HepG2 (cell line): ENCODE data around the gene CARMIL1. TPM values are rescaled to one million over a fixed set of nuclear protein-coding genes. Genes with fewer than 3 reads are reported as not detected.
A peak's percentile ranks its signal among the peaks of the same experiment; 100 is the strongest.

Experiments used
- ARHGAP35 ChIP-seq: sonication (generic); formaldehyde crosslinking; IDR thresholded peaks from 2 replicates; pipeline ENCODE4 v1.9.0; 2022; ENCODE audit warnings: mild to moderate bottlenecking, inconsistent platforms, moderate library complexity, missing genetic modification reagents, borderline replicate concordance
- ARID4A ChIP-seq: sonication (generic); formaldehyde crosslinking; IDR thresholded peaks from 2 replicates; pipeline ENCODE4 v1.5.0; 2020; ENCODE audit warnings: mild to moderate bottlenecking, missing genetic modification reagents, borderline replicate concordance
- CBFB ChIP-seq: sonication (generic); formaldehyde crosslinking; IDR thresholded peaks from 2 replicates; pipeline ENCODE4 v1.4.0; 2020; ENCODE audit warnings: missing genetic modification reagents
- GPN1 ChIP-seq: sonication (generic); formaldehyde crosslinking; IDR thresholded peaks from 2 replicates; pipeline ENCODE4 v1.5.1; 2020; ENCODE audit warnings: missing genetic modification reagents, borderline replicate concordance
- KLF13 ChIP-seq: sonication (generic); formaldehyde crosslinking; IDR thresholded peaks from 2 replicates; pipeline ENCODE4 v1.4.0; 2020; ENCODE audit warnings: mild to moderate bottlenecking, missing genetic modification reagents
- MAZ ChIP-seq, 2 experiments: sonication (generic) in 1 of 2; formaldehyde crosslinking in 1 of 2; IDR thresholded peaks; 2 replicates each; pipeline versions ENCODE4 v1.5.0 to v1.6.1; 2012 to 2020; ENCODE audit warnings: low read depth in 2 of 2, mild to moderate bottlenecking in 2 of 2, borderline replicate concordance in 1 of 2, improper control_type of control experiment in 1 of 2, low read length in 1 of 2, missing genetic modification reagents in 1 of 2, moderate library complexity in 1 of 2
- MTF1 ChIP-seq: sonication (generic); formaldehyde crosslinking; IDR thresholded peaks from 2 replicates; pipeline ENCODE4 v1.5.0; 2020; ENCODE audit warnings: missing genetic modification reagents
- NFATC3 ChIP-seq: sonication (generic); formaldehyde crosslinking; IDR thresholded peaks from 2 replicates; pipeline ENCODE4 v1.5.1; 2020; ENCODE audit warnings: mild to moderate bottlenecking, missing genetic modification reagents
- NFRKB ChIP-seq: fragments of 450-650 bp; IDR thresholded peaks from 2 replicates; pipeline ENCODE4 v1.6.1; 2017
- SNAPC4 ChIP-seq: sonication (generic); formaldehyde crosslinking; IDR thresholded peaks from 2 replicates; pipeline ENCODE4 v1.4.0; 2020; ENCODE audit warnings: mild to moderate bottlenecking, missing genetic modification reagents
- ZFP36 ChIP-seq: fragments of 150-350 bp; IDR thresholded peaks from 2 replicates; pipeline ENCODE4 v1.6.1; 2018; ENCODE audit warnings: borderline replicate concordance, low read length, low read depth; ENCODE audit not compliant: partially characterized antibody
- ZNF468 ChIP-seq: sonication (generic); formaldehyde crosslinking; IDR thresholded peaks from 2 replicates; pipeline ENCODE4 v1.8.0; 2022; ENCODE audit warnings: mild to moderate bottlenecking, moderate library complexity, missing genetic modification reagents
- ZSCAN29 ChIP-seq: sonication (generic); formaldehyde crosslinking; conservative IDR thresholded peaks from 2 replicates; pipeline ENCODE4 v1.4.0; 2020; ENCODE audit warnings: mild to moderate bottlenecking, missing genetic modification reagents
- polyA plus RNA-seq, 8 experiments: library from polyadenylated mRNA; depleted of rRNA in 3 of 8; stranded (reverse) in 7 of 8; unstranded in 1 of 8; fragments of >200 nt; fragmentation: Illumina TruSeq in 4 of 8; extraction: Trizol in 4 of 8; gene quantifications; 2 replicates each; pipeline versions ENCODE4 v1.2.1 to v1.2.3, GENCODE V29; 2011 to 2016; ENCODE audit warnings: low read depth in 4 of 8, missing spikeins in 1 of 8, mixed read lengths in 1 of 8; ENCODE audit not compliant: insufficient read depth in 1 of 8
- total RNA-seq, 5 experiments: library from RNA; depleted of rRNA; stranded (reverse); fragments of >200 nt; fragmentation: Illumina TruSeq; extraction: Trizol; gene quantifications; 2 replicates each; pipeline ENCODE4 v1.2.3, GENCODE V29; 2016; ENCODE audit warnings: low read depth in 1 of 5
- TF ChIP-seq, protein P1 (sequence below): sonication (generic); formaldehyde crosslinking; IDR thresholded peaks from 2 replicates; pipeline ENCODE4 v1.4.0; 2020; ENCODE audit warnings: missing genetic modification reagents

Gene CARMIL1
- total and polyA plus RNA-seq, 2 of the 13 experiments (the other 11 are each of a cell fraction or from before 2014, with no cell fraction given) = 1.8 to 2.6 TPM

- TF ChIP-seq ZFP36 (no peak), ARHGAP35 (no peak), ARID4A (CRISPR knock-in tag) (no peak; the same call in 1 of the 2 replicates), KLF13 (CRISPR knock-in tag) (no peak), CBFB (CRISPR knock-in tag) (peak; percentile 53; the same call in 1 of the 2 replicates), MAZ (IDR thresholded peaks at IDR 0.05; ENCODE audit: borderline replicate concordance, low read depth, low read length) (no peak), MAZ (CRISPR knock-in tag; IDR thresholded peaks at IDR 0.05; ENCODE audit: low read depth) (no peak), GPN1 (CRISPR knock-in tag) (no peak), SNAPC4 (CRISPR knock-in tag) (no peak), ZSCAN29 (peak; percentile 77; the same call in 1 of the 2 replicates), NFATC3 (CRISPR knock-in tag) (no peak), ZNF468 (CRISPR knock-in tag) (no peak), NFRKB (no peak), MTF1 (CRISPR knock-in tag) (no peak)
- TF ChIP-seq, protein P1, sequence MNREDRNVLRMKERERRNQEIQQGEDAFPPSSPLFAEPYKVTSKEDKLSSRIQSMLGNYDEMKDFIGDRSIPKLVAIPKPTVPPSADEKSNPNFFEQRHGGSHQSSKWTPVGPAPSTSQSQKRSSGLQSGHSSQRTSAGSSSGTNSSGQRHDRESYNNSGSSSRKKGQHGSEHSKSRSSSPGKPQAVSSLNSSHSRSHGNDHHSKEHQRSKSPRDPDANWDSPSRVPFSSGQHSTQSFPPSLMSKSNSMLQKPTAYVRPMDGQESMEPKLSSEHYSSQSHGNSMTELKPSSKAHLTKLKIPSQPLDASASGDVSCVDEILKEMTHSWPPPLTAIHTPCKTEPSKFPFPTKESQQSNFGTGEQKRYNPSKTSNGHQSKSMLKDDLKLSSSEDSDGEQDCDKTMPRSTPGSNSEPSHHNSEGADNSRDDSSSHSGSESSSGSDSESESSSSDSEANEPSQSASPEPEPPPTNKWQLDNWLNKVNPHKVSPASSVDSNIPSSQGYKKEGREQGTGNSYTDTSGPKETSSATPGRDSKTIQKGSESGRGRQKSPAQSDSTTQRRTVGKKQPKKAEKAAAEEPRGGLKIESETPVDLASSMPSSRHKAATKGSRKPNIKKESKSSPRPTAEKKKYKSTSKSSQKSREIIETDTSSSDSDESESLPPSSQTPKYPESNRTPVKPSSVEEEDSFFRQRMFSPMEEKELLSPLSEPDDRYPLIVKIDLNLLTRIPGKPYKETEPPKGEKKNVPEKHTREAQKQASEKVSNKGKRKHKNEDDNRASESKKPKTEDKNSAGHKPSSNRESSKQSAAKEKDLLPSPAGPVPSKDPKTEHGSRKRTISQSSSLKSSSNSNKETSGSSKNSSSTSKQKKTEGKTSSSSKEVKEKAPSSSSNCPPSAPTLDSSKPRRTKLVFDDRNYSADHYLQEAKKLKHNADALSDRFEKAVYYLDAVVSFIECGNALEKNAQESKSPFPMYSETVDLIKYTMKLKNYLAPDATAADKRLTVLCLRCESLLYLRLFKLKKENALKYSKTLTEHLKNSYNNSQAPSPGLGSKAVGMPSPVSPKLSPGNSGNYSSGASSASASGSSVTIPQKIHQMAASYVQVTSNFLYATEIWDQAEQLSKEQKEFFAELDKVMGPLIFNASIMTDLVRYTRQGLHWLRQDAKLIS = no peak
These were observed 356.7 kb downstream of the CARMIL1 start (continued) for GRCh38 chr6:25635886-25636317.
